ENCODE measurements around the gene APOL5. TPM values are rescaled to one million over a fixed set of nuclear protein-coding genes. Genes with fewer than 3 reads are reported as not detected.
"Not testable (repeated sequence)": the region's sequence is repeated elsewhere in the genome, so short reads cannot be mapped to it uniquely, and the experiment has no call there.

APOL5 gene
- not detected in 2 replicates for total RNA-seq

- H3K4me3 ChIP-seq (ENCODE audit: low read depth, low read length) = no peak within 1 kb of the TSS
Measured at GRCh38 chr22:35717572-35717971, at the start of gene APOL5. Gene APOL5 (plus strand): TSS chr22:35717872. CDS start chr22:35717872, 0 bp downstream.

GRCh38 chr22:35674335-35674734 is 43.3 kb upstream of the APOL5 start:
- no peak for TF ChIP-seq CTCF (IDR thresholded peaks at IDR 0.05; ENCODE audit: insufficient read depth, low read depth, low read length)
- no peak for DNase-seq (ENCODE audit: low read depth)
- no peak overlapping the region for H3K4me3 ChIP-seq (ENCODE audit: low read depth, low read length)

More at GRCh38 chr22:35717572-35717971, at the start of gene APOL5:
- TF ChIP-seq CTCF (IDR thresholded peaks at IDR 0.05; ENCODE audit: insufficient read depth, low read depth, low read length) = no peak
- no peak for DNase-seq (ENCODE audit: low read depth)

GRCh38 chr22:35676065-35676464 is 41.6 kb upstream of the APOL5 start:
- not testable (repeated sequence) for DNase-seq (ENCODE audit: low read depth); H3K4me3 ChIP-seq (ENCODE audit: low read depth, low read length)

GRCh38 chr22:35677460-35678187 is 40.0 kb upstream of the APOL5 start:
- no peak for TF ChIP-seq CTCF (IDR thresholded peaks at IDR 0.05; ENCODE audit: insufficient read depth, low read depth, low read length)
- no peak for DNase-seq (ENCODE audit: low read depth)
- no peak overlapping the region for H3K4me3 ChIP-seq (ENCODE audit: low read depth, low read length)

- no peak overlapping the region for H3K4me3 ChIP-seq (ENCODE audit: low read depth, low read length)
- TF ChIP-seq CTCF (IDR thresholded peaks at IDR 0.05; ENCODE audit: insufficient read depth, low read depth, low read length) = no peak
- no peak for DNase-seq (ENCODE audit: low read depth)
Measured at GRCh38 chr22:35678836-35679235, 38.8 kb upstream of the APOL5 start.

- not testable (repeated sequence) for DNase-seq (ENCODE audit: low read depth)
Measured at GRCh38 chr22:35679492-35679891, 38.2 kb upstream of the APOL5 start.

GRCh38 chr22:35681454-35682052 is 36.1 kb upstream of the APOL5 start:
- no peak for DNase-seq (ENCODE audit: low read depth)
- no peak for TF ChIP-seq CTCF (IDR thresholded peaks at IDR 0.05; ENCODE audit: insufficient read depth, low read depth, low read length)
- H3K4me3 ChIP-seq (ENCODE audit: low read depth, low read length) = no peak overlapping the region

More at GRCh38 chr22:35679492-35679891, 38.2 kb upstream of the APOL5 start:
- not testable (repeated sequence) for H3K4me3 ChIP-seq (ENCODE audit: low read depth, low read length)

- TF ChIP-seq CTCF (IDR thresholded peaks at IDR 0.05; ENCODE audit: insufficient read depth, low read depth, low read length) = no peak
- no peak for DNase-seq (ENCODE audit: low read depth)
- no peak overlapping the region for H3K4me3 ChIP-seq (ENCODE audit: low read depth, low read length)
Measured at GRCh38 chr22:35683560-35683959, 34.1 kb upstream of the APOL5 start.
